ENCODE results near the gene SARNP.
"Not testable (repeated sequence)": the region's sequence is repeated elsewhere in the genome, so short reads cannot be mapped to it uniquely, and the experiment has no call there.

SARNP gene

GRCh38 chr12:55788546-55788945 is 29.0 kb downstream of the SARNP start:
- DNase-seq = no peak

GRCh38 chr12:55780685-55781084 is 36.8 kb downstream of the SARNP start:
- DNase-seq = no peak

GRCh38 chr12:55777856-55778255 is 39.7 kb downstream of the SARNP start:
- DNase-seq = no peak

GRCh38 chr12:55771736-55772135 is 45.8 kb downstream of the SARNP start:
- DNase-seq = no peak

GRCh38 chr12:55767156-55767555 is 50.4 kb downstream of the SARNP start:
- no peak for DNase-seq

GRCh38 chr12:55765736-55766290 is 51.7 kb downstream of the SARNP start:
- no peak for DNase-seq

- DNase-seq = no peak
Measured at GRCh38 chr12:55762646-55763045, 54.9 kb downstream of the SARNP start.

GRCh38 chr12:55760663-55761062 is 56.9 kb downstream of the SARNP start:
- DNase-seq = no peak

- DNase-seq = not testable (repeated sequence)
Measured at GRCh38 chr12:55758575-55758974, 58.9 kb downstream of the SARNP start.

GRCh38 chr12:55757701-55758100 is 59.8 kb downstream of the SARNP start:
- DNase-seq = no peak

GRCh38 chr12:55755246-55755645 is 62.3 kb downstream of the SARNP start:
- DNase-seq = no peak

- DNase-seq = no peak
Measured at GRCh38 chr12:55748230-55748993, 69.1 kb downstream of the SARNP start.

- DNase-seq = no peak
Measured at GRCh38 chr12:55746913-55747231, 70.7 kb downstream of the SARNP start.

GRCh38 chr12:55746174-55746912 is 71.2 kb downstream of the SARNP start:
- DNase-seq = no peak

GRCh38 chr12:55745361-55746173 is 72.0 kb downstream of the SARNP start:
- DNase-seq = no peak

- DNase-seq = no peak
Measured at GRCh38 chr12:55744340-55745030, 73.0 kb downstream of the SARNP start.

GRCh38 chr12:55743406-55744339 is 73.9 kb downstream of the SARNP start:
- DNase-seq = peak; percentile 71

GRCh38 chr12:55742719-55743405 is 74.7 kb downstream of the SARNP start, which contains the start of gene GDF11:
Gene GDF11, plus strand, starts transcription at chr12:55743122. Its CDS starts 195 bp downstream, at chr12:55743317.
- DNase-seq = peak; percentile 77

- no peak for DNase-seq
Measured at GRCh38 chr12:55741931-55742680, 75.4 kb downstream of the SARNP start.

GRCh38 chr12:55739025-55739378 is 78.5 kb downstream of the SARNP start:
- DNase-seq = no peak
